HepG2 (cell line): ENCODE measurements around the gene CAPN11. TPM values are rescaled to one million over a fixed set of nuclear protein-coding genes. Genes with fewer than 3 reads are reported as not detected.

Experiments
- EEA1 ChIP-seq: sonication (generic); formaldehyde crosslinking; IDR thresholded peaks from 2 replicates; pipeline ENCODE4 v1.5.1; 2020; ENCODE audit warnings: mild to moderate bottlenecking, missing genetic modification reagents, borderline replicate concordance
- HDAC1 ChIP-seq: sonication (generic); formaldehyde crosslinking; IDR thresholded peaks from 2 replicates; pipeline ENCODE4 v1.5.1; 2020; ENCODE audit warnings: mild to moderate bottlenecking, missing genetic modification reagents
- HOXD1 ChIP-seq: sonication (generic); formaldehyde crosslinking; IDR thresholded peaks from 2 replicates; pipeline ENCODE4 v1.5.0; 2020; ENCODE audit warnings: missing genetic modification reagents
- NFE2L2 ChIP-seq: fragments of 150-350 bp; IDR thresholded peaks from 2 replicates; pipeline ENCODE4 v1.6.1; 2014; ENCODE audit warnings: low read length
- NR2F6 ChIP-seq, 2 experiments: IDR thresholded peaks; 2 replicates each; pipeline ENCODE4 v1.6.1; 2016; ENCODE audit warnings: antibody characterized with exemption in 1 of 2, mild to moderate bottlenecking in 1 of 2
- PAWR ChIP-seq: sonication (generic); formaldehyde crosslinking; IDR thresholded peaks from 2 replicates; pipeline ENCODE4 v1.4.0; 2020; ENCODE audit warnings: missing genetic modification reagents, mild to moderate bottlenecking, borderline replicate concordance
- RBAK ChIP-seq: sonication (generic); formaldehyde crosslinking; IDR thresholded peaks from 2 replicates; pipeline ENCODE4 v1.5.1; 2020; ENCODE audit warnings: mild to moderate bottlenecking, missing genetic modification reagents
- SIN3A ChIP-seq: IDR thresholded peaks from 2 replicates; pipeline ENCODE4 v1.6.1; 2011; ENCODE audit warnings: low read depth, mild to moderate bottlenecking, control low read depth, low read length, borderline replicate concordance
- SP140L ChIP-seq: sonication (generic); formaldehyde crosslinking; IDR thresholded peaks from 2 replicates; pipeline ENCODE4 v1.4.0; 2020; ENCODE audit warnings: missing genetic modification reagents, borderline replicate concordance
- TSC22D2 ChIP-seq: sonication (generic); formaldehyde crosslinking; IDR thresholded peaks from 2 replicates; pipeline ENCODE4 v1.5.1; 2020; ENCODE audit warnings: missing genetic modification reagents, mild to moderate bottlenecking, borderline replicate concordance
- ZBTB42 ChIP-seq: sonication (generic); formaldehyde crosslinking; IDR thresholded peaks from 2 replicates; pipeline ENCODE4 v1.5.0; 2020; ENCODE audit warnings: mild to moderate bottlenecking, missing genetic modification reagents
- ZNF546 ChIP-seq: sonication (generic); formaldehyde crosslinking; conservative IDR thresholded peaks from 2 replicates; pipeline ENCODE4 v1.8.1; 2023; ENCODE audit warnings: mild to moderate bottlenecking, missing genetic modification reagents
- ZNF564 ChIP-seq: sonication (generic); formaldehyde crosslinking; IDR thresholded peaks from 2 replicates; pipeline ENCODE4 v1.8.1; 2023; ENCODE audit warnings: mild to moderate bottlenecking, missing genetic modification reagents
- ZNF766 ChIP-seq: sonication (generic); formaldehyde crosslinking; IDR thresholded peaks from 2 replicates; pipeline ENCODE4 v1.5.0; 2020; ENCODE audit warnings: missing genetic modification reagents, borderline replicate concordance
- ZNF784 ChIP-seq: sonication (generic); formaldehyde crosslinking; IDR thresholded peaks from 2 replicates; pipeline ENCODE4 v1.5.1; 2020; ENCODE audit warnings: missing genetic modification reagents, mild to moderate bottlenecking, borderline replicate concordance
- ZNF792 ChIP-seq: IDR thresholded peaks from 2 replicates; pipeline ENCODE4 v1.6.1; 2016
- polyA plus RNA-seq, 8 experiments: library from polyadenylated mRNA; depleted of rRNA in 3 of 8; stranded (reverse) in 7 of 8; unstranded in 1 of 8; fragments of >200 nt; fragmentation: Illumina TruSeq in 4 of 8; extraction: Trizol in 4 of 8; gene quantifications; 2 replicates each; pipeline versions ENCODE4 v1.2.1 to v1.2.3, GENCODE V29; 2011 to 2016; ENCODE audit warnings: low read depth in 4 of 8, missing spikeins in 1 of 8, mixed read lengths in 1 of 8; ENCODE audit not compliant: insufficient read depth in 1 of 8
- total RNA-seq, 5 experiments: library from RNA; depleted of rRNA; stranded (reverse); fragments of >200 nt; fragmentation: Illumina TruSeq; extraction: Trizol; gene quantifications; 2 replicates each; pipeline ENCODE4 v1.2.3, GENCODE V29; 2016; ENCODE audit warnings: low read depth in 1 of 5
- TF ChIP-seq, protein P1 (sequence below): IDR thresholded peaks from 2 replicates; pipeline ENCODE4 v1.6.1; 2012; ENCODE audit warnings: low read depth, low read length, improper control_type of control experiment
- TF ChIP-seq, protein P2 (sequence below): sonication (generic); formaldehyde crosslinking; IDR thresholded peaks from 2 replicates; pipeline ENCODE4 v1.4.0; 2020; ENCODE audit warnings: low read depth, missing genetic modification reagents
- TF ChIP-seq, protein P3 (sequence below): sonication (generic); formaldehyde crosslinking; IDR thresholded peaks from 2 replicates; pipeline ENCODE4 v1.8.0; 2022; ENCODE audit warnings: mild to moderate bottlenecking, missing genetic modification reagents, moderate library complexity

CAPN11 gene
- total and polyA plus RNA-seq, 2 of the 13 experiments (the other 11 are each of a cell fraction or from before 2014, with no cell fraction given), result 0.07 to 0.11 TPM

- TF ChIP-seq ZNF766 (CRISPR knock-in tag) (no peak), ZNF546 (CRISPR knock-in tag) (peak; percentile 16; the same call in 1 of the 2 replicates), TSC22D2 (no peak), HDAC1 (CRISPR knock-in tag) (no peak), SIN3A (no peak), PAWR (CRISPR knock-in tag) (no peak), NR2F6 (IDR thresholded peaks at IDR 0.05) (no peak; the same call in 1 of the 2 replicates), NR2F6 (CRISPR knock-in tag; IDR thresholded peaks at IDR 0.05) (0 out of 2 replicates have a peak, but pooled peaks have one; percentile 3), ZNF784 (CRISPR knock-in tag) (no peak), RBAK (no peak), ZNF564 (CRISPR knock-in tag) (no peak), ZBTB42 (CRISPR knock-in tag) (no peak), NFE2L2 (no peak), EEA1 (CRISPR knock-in tag) (no peak), HOXD1 (no peak), ZNF792 (CRISPR knock-in tag) (no peak), SP140L (CRISPR knock-in tag) (no peak)
- TF ChIP-seq, protein P1, sequence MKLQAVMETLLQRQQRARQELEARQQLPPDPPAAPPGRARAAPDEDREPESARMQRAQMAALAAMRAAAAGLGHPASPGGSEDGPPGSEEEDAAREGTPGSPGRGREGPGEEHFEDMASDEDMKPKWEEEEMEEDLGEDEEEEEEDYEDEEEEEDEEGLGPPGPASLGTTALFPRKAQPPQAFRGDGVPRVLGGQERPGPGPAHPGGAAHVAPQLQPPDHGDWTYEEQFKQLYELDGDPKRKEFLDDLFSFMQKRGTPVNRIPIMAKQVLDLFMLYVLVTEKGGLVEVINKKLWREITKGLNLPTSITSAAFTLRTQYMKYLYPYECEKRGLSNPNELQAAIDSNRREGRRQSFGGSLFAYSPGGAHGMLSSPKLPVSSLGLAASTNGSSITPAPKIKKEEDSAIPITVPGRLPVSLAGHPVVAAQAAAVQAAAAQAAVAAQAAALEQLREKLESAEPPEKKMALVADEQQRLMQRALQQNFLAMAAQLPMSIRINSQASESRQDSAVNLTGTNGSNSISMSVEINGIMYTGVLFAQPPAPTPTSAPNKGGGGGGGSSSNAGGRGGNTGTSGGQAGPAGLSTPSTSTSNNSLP, result 0 out of 2 replicates have a peak, but pooled peaks have one; percentile 2
- TF ChIP-seq, protein P2, sequence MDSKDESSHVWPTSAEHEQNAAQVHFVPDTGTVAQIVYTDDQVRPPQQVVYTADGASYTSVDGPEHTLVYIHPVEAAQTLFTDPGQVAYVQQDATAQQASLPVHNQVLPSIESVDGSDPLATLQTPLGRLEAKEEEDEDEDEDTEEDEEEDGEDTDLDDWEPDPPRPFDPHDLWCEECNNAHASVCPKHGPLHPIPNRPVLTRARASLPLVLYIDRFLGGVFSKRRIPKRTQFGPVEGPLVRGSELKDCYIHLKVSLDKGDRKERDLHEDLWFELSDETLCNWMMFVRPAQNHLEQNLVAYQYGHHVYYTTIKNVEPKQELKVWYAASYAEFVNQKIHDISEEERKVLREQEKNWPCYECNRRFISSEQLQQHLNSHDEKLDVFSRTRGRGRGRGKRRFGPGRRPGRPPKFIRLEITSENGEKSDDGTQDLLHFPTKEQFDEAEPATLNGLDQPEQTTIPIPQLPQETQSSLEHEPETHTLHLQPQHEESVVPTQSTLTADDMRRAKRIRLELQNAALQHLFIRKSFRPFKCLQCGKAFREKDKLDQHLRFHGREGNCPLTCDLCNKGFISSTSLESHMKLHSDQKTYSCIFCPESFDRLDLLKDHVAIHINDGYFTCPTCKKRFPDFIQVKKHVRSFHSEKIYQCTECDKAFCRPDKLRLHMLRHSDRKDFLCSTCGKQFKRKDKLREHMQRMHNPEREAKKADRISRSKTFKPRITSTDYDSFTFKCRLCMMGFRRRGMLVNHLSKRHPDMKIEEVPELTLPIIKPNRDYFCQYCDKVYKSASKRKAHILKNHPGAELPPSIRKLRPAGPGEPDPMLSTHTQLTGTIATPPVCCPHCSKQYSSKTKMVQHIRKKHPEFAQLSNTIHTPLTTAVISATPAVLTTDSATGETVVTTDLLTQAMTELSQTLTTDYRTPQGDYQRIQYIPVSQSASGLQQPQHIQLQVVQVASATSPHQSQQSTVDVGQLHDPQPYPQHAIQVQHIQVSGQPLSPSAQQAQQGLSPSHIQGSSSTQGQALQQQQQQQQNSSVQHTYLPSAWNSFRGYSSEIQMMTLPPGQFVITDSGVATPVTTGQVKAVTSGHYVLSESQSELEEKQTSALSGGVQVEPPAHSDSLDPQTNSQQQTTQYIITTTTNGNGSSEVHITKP (CRISPR knock-in tag), result no peak
- TF ChIP-seq, protein P3, sequence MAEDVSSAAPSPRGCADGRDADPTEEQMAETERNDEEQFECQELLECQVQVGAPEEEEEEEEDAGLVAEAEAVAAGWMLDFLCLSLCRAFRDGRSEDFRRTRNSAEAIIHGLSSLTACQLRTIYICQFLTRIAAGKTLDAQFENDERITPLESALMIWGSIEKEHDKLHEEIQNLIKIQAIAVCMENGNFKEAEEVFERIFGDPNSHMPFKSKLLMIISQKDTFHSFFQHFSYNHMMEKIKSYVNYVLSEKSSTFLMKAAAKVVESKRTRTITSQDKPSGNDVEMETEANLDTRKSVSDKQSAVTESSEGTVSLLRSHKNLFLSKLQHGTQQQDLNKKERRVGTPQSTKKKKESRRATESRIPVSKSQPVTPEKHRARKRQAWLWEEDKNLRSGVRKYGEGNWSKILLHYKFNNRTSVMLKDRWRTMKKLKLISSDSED, result no peak
Measured at GRCh38 chr6:44224029-44224964, 65.7 kb downstream of the CAPN11 start (continued).
